D721Med (cell line): ENCODE data around the gene SPOCK3.

ENCODE experiments used
- DNase-seq: peaks from one replicate; pipeline ENCODE4 v3.0.0; 2011; ENCODE audit warnings: low spot score; ENCODE audit not compliant: insufficient read length
- FAIRE-seq: peaks from 2 replicates; lab custom pipeline; 2011; peaks lifted over from hg19 to GRCh38; lab: Jason Lieb, UNC
- TF ChIP-seq, protein P1 (sequence below): IDR thresholded peaks from 2 replicates; pipeline ENCODE4 v1.5.1; 2012; ENCODE audit warnings: mild to moderate bottlenecking, control low read depth; ENCODE audit not compliant: insufficient read depth; ENCODE audit errors: missing control alignments

Gene SPOCK3

DNA sequence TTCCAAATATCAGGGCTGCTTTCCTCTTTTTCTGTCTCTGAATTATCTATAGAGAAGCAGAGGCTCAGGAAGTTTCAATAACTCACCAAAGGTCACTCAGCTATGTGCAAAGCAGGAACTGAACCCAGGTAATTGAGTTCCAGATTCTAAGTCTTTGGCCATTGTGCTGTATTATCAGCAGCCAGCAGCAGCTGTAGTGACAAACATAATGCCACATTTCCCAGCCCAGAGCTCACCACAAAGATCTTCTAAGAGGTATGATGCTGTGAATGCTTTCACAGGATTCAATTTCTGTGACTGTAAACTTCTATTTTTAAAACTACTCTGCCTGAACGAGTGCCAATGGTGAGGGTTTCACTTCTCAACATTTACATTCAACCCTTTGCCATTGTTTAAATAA lies 56.4 kb downstream of the SPOCK3 start:
- no peak for FAIRE-seq
- TF ChIP-seq, protein P1, sequence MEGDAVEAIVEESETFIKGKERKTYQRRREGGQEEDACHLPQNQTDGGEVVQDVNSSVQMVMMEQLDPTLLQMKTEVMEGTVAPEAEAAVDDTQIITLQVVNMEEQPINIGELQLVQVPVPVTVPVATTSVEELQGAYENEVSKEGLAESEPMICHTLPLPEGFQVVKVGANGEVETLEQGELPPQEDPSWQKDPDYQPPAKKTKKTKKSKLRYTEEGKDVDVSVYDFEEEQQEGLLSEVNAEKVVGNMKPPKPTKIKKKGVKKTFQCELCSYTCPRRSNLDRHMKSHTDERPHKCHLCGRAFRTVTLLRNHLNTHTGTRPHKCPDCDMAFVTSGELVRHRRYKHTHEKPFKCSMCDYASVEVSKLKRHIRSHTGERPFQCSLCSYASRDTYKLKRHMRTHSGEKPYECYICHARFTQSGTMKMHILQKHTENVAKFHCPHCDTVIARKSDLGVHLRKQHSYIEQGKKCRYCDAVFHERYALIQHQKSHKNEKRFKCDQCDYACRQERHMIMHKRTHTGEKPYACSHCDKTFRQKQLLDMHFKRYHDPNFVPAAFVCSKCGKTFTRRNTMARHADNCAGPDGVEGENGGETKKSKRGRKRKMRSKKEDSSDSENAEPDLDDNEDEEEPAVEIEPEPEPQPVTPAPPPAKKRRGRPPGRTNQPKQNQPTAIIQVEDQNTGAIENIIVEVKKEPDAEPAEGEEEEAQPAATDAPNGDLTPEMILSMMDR: no peak

DNA sequence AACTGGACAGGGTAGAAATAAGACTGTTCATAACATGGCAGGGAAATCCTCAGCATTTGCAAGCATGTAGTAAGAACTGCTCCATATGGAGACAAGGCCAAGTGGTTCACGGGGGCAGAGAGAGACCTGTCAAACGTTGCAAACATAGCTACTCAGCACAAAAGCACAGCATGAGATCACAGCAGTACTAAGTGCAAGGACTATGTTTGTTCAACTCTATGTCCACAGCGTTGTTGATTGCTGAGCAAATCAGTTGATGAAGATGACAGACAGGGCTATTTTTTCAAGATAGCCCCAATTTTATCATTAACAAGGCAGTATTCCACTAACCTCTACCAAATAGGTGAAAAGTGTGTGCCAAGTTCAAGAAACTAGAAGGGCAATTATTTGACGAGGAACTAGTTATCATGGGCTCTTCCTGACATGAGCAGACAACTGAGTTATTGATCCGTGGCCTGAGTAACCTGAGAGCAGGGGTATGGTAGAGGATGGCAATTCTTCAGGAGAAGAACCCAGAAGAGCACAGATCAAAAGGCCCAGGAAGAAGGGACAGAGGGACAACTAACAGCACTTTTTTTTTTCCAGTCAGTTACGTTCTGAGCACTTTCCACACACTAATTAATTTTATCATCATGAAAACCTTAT lies 57.4 kb downstream of the SPOCK3 start:
- TF ChIP-seq, protein P1: no peak
- FAIRE-seq (no peak), DNase-seq (no peak)

More for the DNA sequence above, 56.4 kb downstream of the SPOCK3 start:
- DNase-seq: no peak

DNA sequence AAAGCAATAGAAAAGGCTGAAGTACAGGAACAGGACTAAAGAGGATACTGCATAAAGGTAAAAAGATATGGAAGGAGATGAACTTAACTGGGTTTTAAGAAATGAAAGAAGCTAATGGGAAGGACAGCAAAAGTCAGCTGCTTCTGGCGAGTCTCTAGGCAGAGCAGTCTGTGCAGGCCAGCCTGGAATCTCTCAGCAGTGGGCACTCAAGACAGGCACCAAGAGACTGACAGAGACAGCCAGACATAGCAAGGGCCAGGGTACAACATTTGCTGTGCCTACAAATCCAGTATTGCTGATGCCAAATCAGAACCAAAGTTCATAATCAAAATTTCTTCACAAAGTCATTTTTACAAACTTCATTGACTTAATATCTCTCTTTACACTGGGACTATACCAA lies 62.4 kb downstream of the SPOCK3 start:
- TF ChIP-seq, protein P1: no peak
- DNase-seq: no peak
- FAIRE-seq: no peak

DNA sequence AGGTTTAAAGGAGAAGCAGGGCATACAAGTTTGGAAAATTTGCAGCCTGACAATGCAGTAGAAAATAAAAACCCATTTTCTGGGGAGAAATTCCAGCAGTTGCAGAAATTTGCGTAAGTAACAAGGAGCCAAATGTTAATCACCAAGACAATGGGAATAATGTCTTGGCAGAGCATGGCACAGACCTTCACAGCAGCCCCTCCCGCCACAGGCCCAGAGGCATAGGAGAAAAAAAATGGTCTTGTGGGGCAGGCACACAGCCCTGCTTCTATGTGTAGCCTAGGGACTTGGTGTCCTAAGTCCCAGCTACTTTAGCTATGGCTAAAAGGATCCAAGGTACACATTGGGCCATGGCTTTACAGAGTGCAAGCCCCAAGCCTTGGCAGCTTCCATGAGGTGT lies 65.7 kb downstream of the SPOCK3 start:
- FAIRE-seq (no peak), DNase-seq (no peak)
- TF ChIP-seq, protein P1: no peak

DNA sequence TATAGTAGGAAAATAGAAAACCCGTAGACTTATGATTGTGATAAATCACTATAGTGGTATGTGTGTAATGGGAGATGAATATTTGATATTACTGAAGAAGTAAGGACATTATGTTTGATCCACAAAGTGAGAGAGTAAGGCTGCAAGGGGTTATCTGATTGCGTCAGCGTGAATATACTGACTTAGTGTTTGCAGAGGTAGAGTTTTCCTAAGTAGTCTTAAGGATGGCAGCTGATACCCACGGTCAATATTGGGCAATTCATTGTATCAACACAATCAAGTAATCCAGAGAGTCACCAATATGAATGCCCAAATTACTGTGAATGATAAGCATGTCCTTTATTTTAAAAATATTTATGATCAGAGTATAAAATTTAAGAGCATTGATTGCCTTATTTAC lies 83.7 kb downstream of the SPOCK3 start:
- no peak for FAIRE-seq
- DNase-seq: no peak
- TF ChIP-seq, protein P1: no peak

DNA sequence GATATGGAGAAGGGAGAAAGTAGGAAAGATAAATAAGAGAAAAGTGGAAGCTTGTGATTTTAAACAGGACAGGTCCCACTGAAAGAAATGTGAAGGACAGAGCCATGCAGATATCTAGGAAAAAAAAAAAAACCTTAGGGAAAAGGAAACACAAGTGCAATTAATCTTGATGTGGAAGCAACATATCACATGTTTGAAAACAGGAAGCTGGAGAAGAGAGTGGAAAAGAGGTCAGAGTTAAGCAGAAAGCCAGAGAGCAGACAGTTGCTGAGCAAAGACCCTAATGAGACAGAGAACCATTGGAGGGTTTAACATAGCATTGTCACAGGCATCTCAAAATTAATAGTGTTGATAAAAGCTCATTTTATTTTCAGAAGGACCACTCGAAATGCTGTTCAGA lies 89.7 kb downstream of the SPOCK3 start:
- FAIRE-seq: no peak

DNA sequence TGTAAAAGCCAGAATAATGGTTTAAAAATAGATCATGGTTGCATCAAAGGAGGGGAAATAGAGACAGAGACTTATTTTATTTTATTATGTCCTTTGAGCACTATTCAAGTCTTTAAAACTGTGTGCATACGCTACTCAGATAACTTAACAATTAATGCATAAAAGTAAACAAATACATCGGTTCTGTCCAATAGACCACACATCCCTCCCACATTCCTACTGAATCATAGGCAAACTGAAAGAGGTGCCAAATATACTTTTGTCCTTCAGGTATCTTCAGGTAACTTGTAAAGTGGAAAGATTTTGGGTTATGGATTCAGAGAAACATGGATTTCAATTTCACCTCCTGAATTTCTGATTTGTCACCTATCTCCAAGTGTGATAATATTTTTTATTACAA lies 91.3 kb downstream of the SPOCK3 start:
- no peak for DNase-seq
- TF ChIP-seq, protein P1: no peak
- FAIRE-seq: no peak

More for the DNA sequence above, 89.7 kb downstream of the SPOCK3 start:
- TF ChIP-seq, protein P1: no peak
- no peak for DNase-seq
